HUES6 (cell line): Measurements from ENCODE around the gene CCNE1.

Experiments used
- H3K27ac ChIP-seq: 2 replicates; pipeline ENCODE4 v1.7.0; 2013; ENCODE audit warnings: low read depth, mild to moderate bottlenecking, low read length, inconsistent platforms
- H3K27me3 ChIP-seq: 2 replicates; pipeline ENCODE4 v1.6.1; 2013; ENCODE audit warnings: low read length; ENCODE audit not compliant: control insufficient read depth, insufficient read depth
- H3K36me3 ChIP-seq: 2 replicates; pipeline ENCODE4 v1.6.1; 2013; ENCODE audit warnings: low read length; ENCODE audit not compliant: control insufficient read depth, insufficient read depth
- H3K4me1 ChIP-seq: 2 replicates; pipeline ENCODE4 v1.6.1; 2013; ENCODE audit warnings: low read length; ENCODE audit not compliant: control insufficient read depth, insufficient read depth
- H3K4me3 ChIP-seq: 2 replicates; pipeline ENCODE4 v1.5.1; 2013; ENCODE audit warnings: low read depth, low read length
- H3K9ac ChIP-seq: one replicate; pipeline ENCODE4 v1.6.1; 2013; ENCODE audit warnings: mild to moderate bottlenecking, low read length
- H3K9me3 ChIP-seq: 2 replicates; pipeline ENCODE4 v1.6.1; 2013; ENCODE audit warnings: low read depth, low read length; ENCODE audit not compliant: control insufficient read depth, insufficient read depth

Gene CCNE1

GRCh38 chr19:29773141-29773540 is 38.6 kb upstream of the CCNE1 start:
- Histone ChIP-seq H3K9ac (no peak overlapping the region), H3K36me3 (no peaks in the 10 kb centered on the region), H3K4me1 (peaks cover 9% of the 10 kb centered on the region), H3K9me3 (no peaks in the 10 kb centered on the region), H3K27ac (no peak overlapping the region), H3K27me3 (no peaks in the 10 kb centered on the region), H3K4me3 (no peak overlapping the region)

GRCh38 chr19:29774126-29774525 is 37.7 kb upstream of the CCNE1 start:
- Histone ChIP-seq H3K4me1 (peaks cover 9% of the 10 kb centered on the region), H3K4me3 (no peak overlapping the region), H3K36me3 (no peaks in the 10 kb centered on the region), H3K27me3 (no peaks in the 10 kb centered on the region), H3K9me3 (no peaks in the 10 kb centered on the region), H3K9ac (no peak overlapping the region), H3K27ac (no peak overlapping the region)

GRCh38 chr19:29777781-29778309 is 33.9 kb upstream of the CCNE1 start:
- Histone ChIP-seq H3K27me3 (no peaks in the 10 kb centered on the region), H3K36me3 (no peaks in the 10 kb centered on the region), H3K4me1 (peaks cover 7% of the 10 kb centered on the region), H3K4me3 (no peak overlapping the region), H3K9me3 (no peaks in the 10 kb centered on the region), H3K27ac (no peak overlapping the region), H3K9ac (no peak overlapping the region)

GRCh38 chr19:29779921-29780320 is 31.9 kb upstream of the CCNE1 start:
- Histone ChIP-seq H3K36me3 (no peaks in the 10 kb centered on the region), H3K4me3 (no peak overlapping the region), H3K9ac (no peak overlapping the region), H3K9me3 (no peaks in the 10 kb centered on the region), H3K27ac (no peak overlapping the region), H3K27me3 (no peaks in the 10 kb centered on the region), H3K4me1 (peaks cover 7% of the 10 kb centered on the region)

- Histone ChIP-seq H3K36me3 (no peaks in the 10 kb centered on the region), H3K4me1 (no peaks in the 10 kb centered on the region), H3K9ac (no peak overlapping the region), H3K27me3 (no peaks in the 10 kb centered on the region), H3K9me3 (no peaks in the 10 kb centered on the region), H3K27ac (no peak overlapping the region), H3K4me3 (no peak overlapping the region)
These were observed 30.2 kb upstream of the CCNE1 start for GRCh38 chr19:29781386-29782259.

GRCh38 chr19:29782260-29782580 is 29.6 kb upstream of the CCNE1 start:
- H3K9me3 ChIP-seq = no peaks in the 10 kb centered on the region
- H3K27me3 ChIP-seq = no peaks in the 10 kb centered on the region
- no peaks in the 10 kb centered on the region for H3K36me3 ChIP-seq
- H3K4me3 ChIP-seq = no peak overlapping the region
- no peak overlapping the region for H3K9ac ChIP-seq
- no peaks in the 10 kb centered on the region for H3K4me1 ChIP-seq
- no peak overlapping the region for H3K27ac ChIP-seq

GRCh38 chr19:29783627-29784190 is 28.1 kb upstream of the CCNE1 start:
- Histone ChIP-seq H3K4me1 (no peaks in the 10 kb centered on the region), H3K9me3 (no peaks in the 10 kb centered on the region), H3K36me3 (no peaks in the 10 kb centered on the region), H3K4me3 (no peak overlapping the region), H3K27me3 (no peaks in the 10 kb centered on the region), H3K9ac (no peak overlapping the region), H3K27ac (no peak overlapping the region)

- Histone ChIP-seq H3K27ac (no peak overlapping the region), H3K4me1 (no peaks in the 10 kb centered on the region), H3K9me3 (no peaks in the 10 kb centered on the region), H3K4me3 (no peak overlapping the region), H3K36me3 (no peaks in the 10 kb centered on the region), H3K9ac (no peak overlapping the region), H3K27me3 (no peaks in the 10 kb centered on the region)
These were observed 27.1 kb upstream of the CCNE1 start for GRCh38 chr19:29784598-29785223.

- Histone ChIP-seq H3K4me3 (no peak overlapping the region), H3K4me1 (no peaks in the 10 kb centered on the region), H3K36me3 (no peaks in the 10 kb centered on the region), H3K27me3 (no peaks in the 10 kb centered on the region), H3K27ac (no peak overlapping the region), H3K9me3 (no peaks in the 10 kb centered on the region), H3K9ac (no peak overlapping the region)
These were observed 26.4 kb upstream of the CCNE1 start for GRCh38 chr19:29785360-29785759.

GRCh38 chr19:29785955-29786589 is 25.7 kb upstream of the CCNE1 start:
- H3K27ac ChIP-seq = no peak overlapping the region
- H3K4me3 ChIP-seq = no peak overlapping the region
- H3K36me3 ChIP-seq = no peaks in the 10 kb centered on the region
- H3K9ac ChIP-seq = no peak overlapping the region
- no peaks in the 10 kb centered on the region for H3K27me3 ChIP-seq
- no peaks in the 10 kb centered on the region for H3K4me1 ChIP-seq
- no peaks in the 10 kb centered on the region for H3K9me3 ChIP-seq

- Histone ChIP-seq H3K36me3 (no peaks in the 10 kb centered on the region), H3K9ac (no peak overlapping the region), H3K4me1 (no peaks in the 10 kb centered on the region), H3K4me3 (no peak overlapping the region), H3K27ac (no peak overlapping the region), H3K27me3 (no peaks in the 10 kb centered on the region), H3K9me3 (no peaks in the 10 kb centered on the region)
These were observed 24.5 kb upstream of the CCNE1 start for GRCh38 chr19:29787281-29787680.
